GM23248 (cell line): ENCODE results near the gene ATF2.

Experiments
- EZH2 ChIP-seq: fragments of 200-600 bp; sonication (generic); IDR thresholded peaks from 2 replicates; pipeline ENCODE4 v1.6.1; 2018; ENCODE audit warnings: antibody characterized with exemption, mild to moderate bottlenecking; ENCODE audit not compliant: insufficient read depth, poor library complexity, severe bottlenecking
- EZH2phosphoT487 ChIP-seq: fragments of 200-600 bp; sonication (generic); IDR thresholded peaks from 2 replicates; pipeline ENCODE4 v1.6.1; 2018; ENCODE audit warnings: antibody characterized with exemption, moderate library complexity, mild to moderate bottlenecking, low read depth; ENCODE audit not compliant: insufficient read depth

DNA sequence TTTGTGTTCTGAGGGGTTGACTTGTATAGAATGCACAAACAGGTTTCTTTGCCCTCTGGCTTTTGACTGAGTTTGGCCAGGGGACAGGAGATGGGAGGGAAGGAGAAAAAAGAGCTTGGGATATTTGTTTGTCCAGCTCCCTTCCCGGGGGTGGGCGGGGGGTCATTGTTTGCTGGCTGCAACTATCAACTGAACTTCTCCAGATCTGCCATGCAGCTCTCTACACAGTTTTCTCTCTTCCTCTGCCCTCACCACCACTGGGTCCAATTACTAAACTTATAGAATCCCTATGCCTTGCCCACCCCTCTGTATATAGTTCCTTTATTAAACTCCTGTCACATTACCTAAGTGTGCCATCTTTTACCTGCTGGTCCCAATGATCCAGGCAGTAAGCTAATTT is 130.1 kb downstream of the ATF2 start:
- TF ChIP-seq EZH2 (no peak), EZH2phosphoT487 (no peak)
